Measurements from ENCODE around the gene TTR. TPM values are rescaled to one million over a fixed set of nuclear protein-coding genes. Genes with fewer than 3 reads are reported as not detected.

TTR gene
- total RNA-seq, 1 experiment from 2014 or later, result 139 TPM

GRCh38 chr18:31558567-31558966, 33.1 kb upstream of the TTR start:
- no peaks in the 10 kb centered on the region for H3K9me3 Mint-ChIP-seq (ENCODE audit: unreplicated experiment)
- TF ChIP-seq CTCF (IDR thresholded peaks at IDR 0.05; ENCODE audit: insufficient read depth in 1 of 2, low read depth in 1 of 2, low read length in 1 of 2, severe bottlenecking in 1 of 2, unreplicated experiment in 1 of 2), result no peak
- H3K27ac Mint-ChIP-seq (ENCODE audit: unreplicated experiment), result no peak overlapping the region
- no peak overlapping the region for H3K4me3 Mint-ChIP-seq (ENCODE audit: unreplicated experiment)
- Histone ChIP-seq H3K27me3 (replicated peaks; ENCODE audit: control insufficient read depth, insufficient read depth, low read length) (no peaks in the 10 kb centered on the region), H3K36me3 (ENCODE audit: control insufficient read depth, insufficient read depth, low read length) (no peaks in the 10 kb centered on the region), H3K4me3 (ENCODE audit: low read depth, low read length) (no peak overlapping the region), H3K9me3 (no peaks in the 10 kb centered on the region), H3K4me1 (peaks cover 9% of the 10 kb centered on the region; the same call in 1 of the 2 replicates)
- H3K36me3 Mint-ChIP-seq (ENCODE audit: insufficient read depth, unreplicated experiment), result no peaks in the 10 kb centered on the region
- no peaks in the 10 kb centered on the region for H3K27me3 Mint-ChIP-seq (ENCODE audit: insufficient read depth, unreplicated experiment)
- peaks cover 6% of the 10 kb centered on the region for H3K4me1 Mint-ChIP-seq (ENCODE audit: low read depth, unreplicated experiment)
- DNase-seq, result no peak
- POLR2A ChIA-PET, result no interaction called here
- CTCF ChIA-PET, result no interaction called here
- intact Hi-C loops (cut with micrococcal nuclease; ENCODE audit: unreplicated experiment), result loop anchor here (5.0 to 10.0 kb wide), 5 partner anchors 54 to 584 kb away; no protein-coding TSS in a partner anchor
- no TSS peak for BruUV-seq (replicated peaks)

DNA sequence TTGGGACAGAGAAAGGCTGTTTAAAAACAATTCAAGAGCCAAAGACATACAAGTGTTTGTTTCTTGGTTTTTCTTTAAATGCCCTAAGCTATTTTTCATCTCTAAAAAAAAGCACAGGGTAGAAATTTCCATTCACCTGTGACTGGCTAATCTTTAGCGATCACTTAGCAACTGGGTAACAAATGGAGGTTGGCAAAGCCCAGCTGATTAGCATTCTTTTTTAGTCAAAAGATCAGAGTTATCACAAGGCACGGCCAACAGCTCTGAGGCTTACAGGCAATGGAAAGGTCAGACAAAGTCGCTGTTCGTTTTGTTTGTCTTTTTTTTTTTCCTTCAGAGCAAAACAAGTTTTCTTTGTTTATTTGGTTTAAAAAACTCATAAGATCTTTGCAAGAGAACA, 29.0 kb upstream of the TTR start:
- Histone ChIP-seq H3K4me1 (no peaks in the 10 kb centered on the region), H3K9me3 (no peaks in the 10 kb centered on the region), H3K36me3 (ENCODE audit: control insufficient read depth, insufficient read depth, low read length) (no peaks in the 10 kb centered on the region), H3K4me3 (ENCODE audit: low read depth, low read length) (no peak overlapping the region), H3K27me3 (replicated peaks; ENCODE audit: control insufficient read depth, insufficient read depth, low read length) (no peaks in the 10 kb centered on the region)
- no TSS peak for BruUV-seq (replicated peaks)
- no peak for DNase-seq
- ChIA-PET POLR2A (no interaction called here), CTCF (interaction anchor here (0.6 to 1.3 kb wide), 2 partner anchors 28 to 48 kb away, joined by 3 to 4 read pairs; no protein-coding TSS in a partner anchor)
- Mint-ChIP-seq H3K36me3 (ENCODE audit: insufficient read depth, unreplicated experiment) (no peaks in the 10 kb centered on the region), H3K27me3 (ENCODE audit: insufficient read depth, unreplicated experiment) (no peaks in the 10 kb centered on the region), H3K9me3 (ENCODE audit: unreplicated experiment) (no peaks in the 10 kb centered on the region), H3K27ac (ENCODE audit: unreplicated experiment) (no peak overlapping the region), H3K4me1 (ENCODE audit: low read depth, unreplicated experiment) (peaks cover 7% of the 10 kb centered on the region), H3K4me3 (ENCODE audit: unreplicated experiment) (no peak overlapping the region)
- intact Hi-C loops (cut with micrococcal nuclease; ENCODE audit: unreplicated experiment), result no loop called here
- TF ChIP-seq CTCF (IDR thresholded peaks at IDR 0.05; ENCODE audit: insufficient read depth in 1 of 2, low read depth in 1 of 2, low read length in 1 of 2, severe bottlenecking in 1 of 2, unreplicated experiment in 1 of 2), result no peak

GRCh38 chr18:31563778-31564177, 27.9 kb upstream of the TTR start:
- Histone ChIP-seq H3K36me3 (ENCODE audit: control insufficient read depth, insufficient read depth, low read length) (no peaks in the 10 kb centered on the region), H3K27me3 (replicated peaks; ENCODE audit: control insufficient read depth, insufficient read depth, low read length) (no peaks in the 10 kb centered on the region), H3K4me1 (no peaks in the 10 kb centered on the region), H3K9me3 (no peaks in the 10 kb centered on the region), H3K4me3 (ENCODE audit: low read depth, low read length) (no peak overlapping the region)
- Mint-ChIP-seq H3K9me3 (ENCODE audit: unreplicated experiment) (no peaks in the 10 kb centered on the region), H3K4me3 (ENCODE audit: unreplicated experiment) (no peak overlapping the region), H3K4me1 (ENCODE audit: low read depth, unreplicated experiment) (peaks cover 7% of the 10 kb centered on the region), H3K27me3 (ENCODE audit: insufficient read depth, unreplicated experiment) (no peaks in the 10 kb centered on the region), H3K36me3 (ENCODE audit: insufficient read depth, unreplicated experiment) (no peaks in the 10 kb centered on the region), H3K27ac (ENCODE audit: unreplicated experiment) (no peak overlapping the region)
- DNase-seq, result no peak
- peak in 1 of 2 experiments; percentile 12 for TF ChIP-seq CTCF (IDR thresholded peaks at IDR 0.05; ENCODE audit: insufficient read depth in 1 of 2, low read depth in 1 of 2, low read length in 1 of 2, severe bottlenecking in 1 of 2, unreplicated experiment in 1 of 2)
- intact Hi-C loops (cut with micrococcal nuclease; ENCODE audit: unreplicated experiment), result no loop called here
- no TSS peak for BruUV-seq (replicated peaks)
- POLR2A ChIA-PET, result interaction anchor here (0.5 to 0.7 kb wide), 2 partner anchors 135 to 258 kb away, joined by 3 to 5 read pairs; no protein-coding TSS in a partner anchor
- CTCF ChIA-PET, result interaction anchor here (1.3 kb wide), 1 partner anchor 47 kb away, joined by 3 read pairs; no protein-coding TSS in a partner anchor

All from Caco-2 (cell line).